OCI-LY3 (cell line): ENCODE data around the gene AGPAT1.
A peak's percentile ranks its signal among the peaks of the same experiment; 100 is the strongest.

Experiments
- H2AFZ ChIP-seq: fragments of 200-600, 300-600 bp; shearing (Covaris generic); 2 replicates; pipeline ENCODE4 v1.6.0; 2014; ENCODE audit warnings: antibody characterized with exemption, low read depth, low read length
- H3K27ac ChIP-seq: fragments of 200-600, 300-600 bp; sonication (generic); 2 replicates; pipeline ENCODE4 v1.5.1; 2014; ENCODE audit warnings: mild to moderate bottlenecking, low read length, moderate library complexity, mixed read lengths
- H3K27me3 ChIP-seq: fragments of 200-600, 300-600 bp; sonication (generic); 2 replicates; pipeline ENCODE4 v1.6.1; 2014; ENCODE audit warnings: low read depth, low read length, mixed read lengths
- H3K36me3 ChIP-seq: fragments of 200-600, 300-600 bp; sonication (generic); replicated peaks from 2 replicates; pipeline ENCODE3; 2014; ENCODE audit warnings: low read depth, low read length, mixed read lengths
- H3K4me1 ChIP-seq: fragments of 300-600, 200-600 bp; sonication (generic); 2 replicates; pipeline ENCODE4 v1.6.1; 2014; ENCODE audit warnings: low read length, mixed read lengths
- H3K4me2 ChIP-seq: fragments of 200-600, 300-600 bp; sonication (generic); 2 replicates; pipeline ENCODE4 v1.6.1; 2014; ENCODE audit warnings: low read length, mixed read lengths
- H3K4me3 ChIP-seq: fragments of 300-600, 200-600 bp; sonication (generic); 2 replicates; pipeline ENCODE4 v1.5.1; 2014; ENCODE audit warnings: antibody characterized with exemption, mild to moderate bottlenecking, low read length, moderate library complexity
- H3K79me2 ChIP-seq: fragments of 300-600, 200-600 bp; shearing (Covaris generic); 2 replicates; pipeline ENCODE4 v1.6.1; 2014; ENCODE audit warnings: mild to moderate bottlenecking, low read length, mixed read lengths
- H3K9ac ChIP-seq: fragments of 300-600, 200-600 bp; shearing (Covaris generic); 2 replicates; pipeline ENCODE4 v1.6.0; 2014; ENCODE audit warnings: mild to moderate bottlenecking, low read length, moderate library complexity
- H3K9me3 ChIP-seq: fragments of 200-600, 300-600 bp; shearing (Covaris generic); 2 replicates; pipeline ENCODE4 v1.6.1; 2014; ENCODE audit warnings: low read length, mixed read lengths; ENCODE audit not compliant: insufficient read depth
- H4K20me1 ChIP-seq: fragments of 200-600, 300-600 bp; sonication (generic); 2 replicates; pipeline ENCODE4 v1.6.1; 2016; ENCODE audit warnings: low read length, mixed read lengths; ENCODE audit not compliant: insufficient read depth
- CTCF ChIP-seq: fragments of 200-600, 300-600 bp; sonication (generic); IDR thresholded peaks from 2 replicates; pipeline ENCODE4 v1.5.1; 2014; ENCODE audit warnings: antibody characterized with exemption, low read length, low read depth
- EZH2phosphoT487 ChIP-seq: fragments of 200-600 bp; shearing (Covaris generic); IDR thresholded peaks from 2 replicates; pipeline ENCODE4 v1.6.1; 2018; ENCODE audit warnings: antibody characterized with exemption, mixed run types, low read depth

The AGPAT1 gene

GRCh38 chr6:32177183-32177787 is 1.4 kb upstream of the AGPAT1 start:
- Histone ChIP-seq H3K27me3 (no peaks in the 10 kb centered on the region), H3K36me3 (peaks cover under 1% of the 10 kb centered on the region), H3K4me1 (peaks cover 22% of the 10 kb centered on the region), H3K4me2 (peak overlapping the region; percentile 98), H3K79me2 (peaks cover 26% of the 10 kb centered on the region), H3K9ac (peak overlapping the region; percentile 90), H3K4me3 (peak overlapping the region; percentile 99), H4K20me1 (no peaks in the 10 kb centered on the region), H3K9me3 (no peaks in the 10 kb centered on the region), H3K27ac (peak overlapping the region; percentile 90), H2AFZ (no peak overlapping the region; the same call in 1 of the 2 replicates)
- TF ChIP-seq CTCF (no peak), EZH2phosphoT487 (no peak)

GRCh38 chr6:32176476-32177182 is 745 bp upstream of the AGPAT1 start:
- Histone ChIP-seq H4K20me1 (no peaks in the 10 kb centered on the region), H3K4me1 (peaks cover 22% of the 10 kb centered on the region), H3K27ac (peak overlapping the region; percentile 90), H3K9me3 (no peaks in the 10 kb centered on the region), H2AFZ (no peak overlapping the region), H3K9ac (peak overlapping the region; percentile 90), H3K4me3 (peak overlapping the region; percentile 99), H3K27me3 (no peaks in the 10 kb centered on the region), H3K4me2 (peak overlapping the region; percentile 98), H3K79me2 (peaks cover 26% of the 10 kb centered on the region), H3K36me3 (no peaks in the 10 kb centered on the region)
- no peak for TF ChIP-seq EZH2phosphoT487

- no peaks in the 10 kb centered on the region for H4K20me1 ChIP-seq
- H3K4me2 ChIP-seq: peak overlapping the region; percentile 93
- H3K36me3 ChIP-seq: no peaks in the 10 kb centered on the region
- H3K27me3 ChIP-seq: no peaks in the 10 kb centered on the region
- peaks cover 26% of the 10 kb centered on the region for H3K79me2 ChIP-seq
- H3K4me3 ChIP-seq: peak overlapping the region; percentile 99
- TF ChIP-seq EZH2phosphoT487 (no peak), CTCF (no peak)
- H3K4me1 ChIP-seq: peaks cover 22% of the 10 kb centered on the region
- peak overlapping the region; percentile 40 for H3K27ac ChIP-seq
- H3K9me3 ChIP-seq: no peaks in the 10 kb centered on the region
- peak overlapping the region; percentile 96 for H3K9ac ChIP-seq
- H2AFZ ChIP-seq: no peak overlapping the region
Observed at GRCh38 chr6:32175322-32175710, 568 bp downstream of the AGPAT1 start.

GRCh38 chr6:32174416-32174815 is 1.5 kb downstream of the AGPAT1 start:
- Histone ChIP-seq H3K4me1 (peaks cover 20% of the 10 kb centered on the region), H3K36me3 (no peaks in the 10 kb centered on the region), H2AFZ (no peak overlapping the region), H3K27me3 (no peaks in the 10 kb centered on the region), H3K9ac (no peak overlapping the region), H3K9me3 (no peaks in the 10 kb centered on the region), H4K20me1 (no peaks in the 10 kb centered on the region), H3K4me3 (no peak overlapping the region), H3K4me2 (0 out of 2 replicates have a peak overlapping the region, but pooled peaks have one; percentile 93), H3K27ac (no peak overlapping the region), H3K79me2 (peaks cover 26% of the 10 kb centered on the region)
- no peak for TF ChIP-seq EZH2phosphoT487
- no peak for TF ChIP-seq CTCF
